ENCODE data around the gene SETD3.
"Not testable (repeated sequence)": the region's sequence is repeated elsewhere in the genome, so short reads cannot be mapped to it uniquely, and the experiment has no call there.

The SETD3 gene

GRCh38 chr14:99349721-99350495, 130.8 kb downstream of the SETD3 start:
- TF ChIP-seq YY1 (IDR thresholded peaks at IDR 0.05; ENCODE audit: insufficient read depth, insufficient read length) (no peak), SUZ12 (IDR thresholded peaks at IDR 0.05; ENCODE audit: extremely low read depth, insufficient read depth, insufficient read length) (no peak), ZNF274 (IDR thresholded peaks at IDR 0.05; ENCODE audit: low read depth, low read length) (no peak)
- Histone ChIP-seq H3K4me1 (ENCODE audit: insufficient read depth, insufficient read length) (peaks cover 4% of the 10 kb centered on the region), H3K36me3 (ENCODE audit: insufficient read depth, insufficient read length, low read length) (no peaks in the 10 kb centered on the region), H3K9me3 (ENCODE audit: insufficient read depth, low read length) (no peaks in the 10 kb centered on the region), H3K27me3 (ENCODE audit: insufficient read depth, insufficient read length) (no peaks in the 10 kb centered on the region), H3K9ac (ENCODE audit: insufficient read length, low read depth) (no peak overlapping the region), H3K4me3 (ENCODE audit: insufficient read length, low read depth) (no peak overlapping the region)
- DNase-seq (ENCODE audit: low read depth, low spot score), result no peak

- Histone ChIP-seq H3K36me3 (ENCODE audit: insufficient read depth, insufficient read length, low read length) (no peaks in the 10 kb centered on the region), H3K4me1 (ENCODE audit: insufficient read depth, insufficient read length) (peaks cover 4% of the 10 kb centered on the region), H3K4me3 (ENCODE audit: insufficient read length, low read depth) (no peak overlapping the region), H3K27me3 (ENCODE audit: insufficient read depth, insufficient read length) (no peaks in the 10 kb centered on the region), H3K9me3 (ENCODE audit: insufficient read depth, low read length) (no peaks in the 10 kb centered on the region), H3K9ac (ENCODE audit: insufficient read length, low read depth) (no peak overlapping the region)
- no peak for DNase-seq (ENCODE audit: low read depth, low spot score)
- TF ChIP-seq YY1 (IDR thresholded peaks at IDR 0.05; ENCODE audit: insufficient read depth, insufficient read length), result no peak
- TF ChIP-seq ZNF274 (IDR thresholded peaks at IDR 0.05; ENCODE audit: low read depth, low read length), result no peak
- TF ChIP-seq SUZ12 (IDR thresholded peaks at IDR 0.05; ENCODE audit: extremely low read depth, insufficient read depth, insufficient read length), result no peak
These were observed 131.6 kb downstream of the SETD3 start for GRCh38 chr14:99348816-99349614.

GRCh38 chr14:99348231-99348630, 132.4 kb downstream of the SETD3 start:
- H3K4me3 ChIP-seq (ENCODE audit: insufficient read length, low read depth); H3K36me3 ChIP-seq (ENCODE audit: insufficient read depth, insufficient read length, low read length); H3K9ac ChIP-seq (ENCODE audit: insufficient read length, low read depth); H3K4me1 ChIP-seq (ENCODE audit: insufficient read depth, insufficient read length); H3K27me3 ChIP-seq (ENCODE audit: insufficient read depth, insufficient read length); DNase-seq (ENCODE audit: low read depth, low spot score); H3K9me3 ChIP-seq (ENCODE audit: insufficient read depth, low read length): not testable (repeated sequence)

Data from NT2/D1 (cell line).